Measurements from ENCODE around the gene SCEL.

DNA sequence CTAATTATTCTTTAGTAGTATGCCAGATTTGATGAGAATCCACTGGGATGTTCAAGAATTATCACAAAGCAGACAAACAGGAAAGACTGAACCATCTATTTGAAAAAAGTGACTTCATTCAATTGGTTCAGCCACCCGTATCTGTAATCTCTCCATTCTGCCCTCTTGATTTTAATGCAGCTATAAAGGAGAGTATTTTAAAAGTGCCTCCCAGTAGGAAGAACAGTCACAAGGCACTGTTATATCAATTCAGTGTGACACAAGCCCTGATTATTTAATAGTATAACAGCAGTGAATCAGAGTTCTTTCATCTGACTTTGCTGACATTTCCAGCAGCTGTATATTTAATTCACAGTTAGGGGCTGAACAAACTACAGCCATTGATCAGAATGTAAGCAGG is 84.6 kb downstream of the SCEL start:
- TF ChIP-seq EZH2 (IDR thresholded peaks at IDR 0.05) (no peak), POLR2AphosphoS5 (IDR thresholded peaks at IDR 0.05; ENCODE audit: borderline replicate concordance, low read depth, low read length) (no peak)

Measured in SK-N-MC (cell line).